PC-3 (cell line): ENCODE results near the gene ART4. TPM values are rescaled to one million over a fixed set of nuclear protein-coding genes. Genes with fewer than 3 reads are reported as not detected.
A peak's percentile ranks its signal among the peaks of the same experiment; 100 is the strongest.

Experiments used
- ATAC-seq: fragments of 200-7000 bp; cut with Tn5 transposase; 2 replicates; pipeline ENCODE4 v1.9.1; 2020; ENCODE audit warnings: mild to moderate bottlenecking, moderate library complexity
- BruUV-seq: library from RNA; stranded (reverse); fragments of 400-500 nt; replicated peaks from 2 replicates; lab custom pipeline; 2021; lab: Mats Ljungman, UMichigan
- CTCF ChIA-PET: fragments of 300-600 bp; sonication (Branson Sonifier 250); formaldehyde crosslinking; loops from one replicate; lab custom pipeline; 2022; ENCODE audit warnings: antibody characterized with exemption; lab: Charles Lee
- POLR2A ChIA-PET: fragments of 300-600 bp; sonication (Branson Sonifier 250); formaldehyde crosslinking; loops from one replicate; lab custom pipeline; 2022; ENCODE audit warnings: antibody characterized with exemption; ENCODE audit not compliant: unreplicated experiment; lab: Charles Lee
- DNase-seq: peaks from one replicate; pipeline ENCODE4 v3.0.0-alpha.2; 2015
- H2AFZ ChIP-seq: fragments of 300-600 bp; sonication (generic); 2 replicates; pipeline ENCODE4 v1.6.0; 2016; ENCODE audit warnings: antibody characterized with exemption, low read length
- H3F3A ChIP-seq: fragments of 300-600 bp; sonication (generic); one replicate; pipeline ENCODE4 v1.6.0; 2017; ENCODE audit warnings: antibody characterized with exemption, low read length, control low read depth, mild to moderate bottlenecking; ENCODE audit not compliant: unreplicated experiment
- H3K27ac ChIP-seq: fragments of 300-600 bp; sonication (generic); 2 replicates; pipeline ENCODE4 v1.5.1; 2016; ENCODE audit warnings: mild to moderate bottlenecking, low read length
- H3K27me3 ChIP-seq: fragments of 300-600 bp; sonication (generic); 2 replicates; pipeline ENCODE4 v1.6.1; 2016; ENCODE audit warnings: low read length, mixed read lengths
- H3K36me3 ChIP-seq: fragments of 300-600 bp; sonication (generic); 2 replicates; pipeline ENCODE4 v1.6.1; 2016; ENCODE audit warnings: low read depth, mixed run types, low read length, mixed read lengths
- H3K4me1 ChIP-seq: fragments of 300-600 bp; sonication (generic); 2 replicates; pipeline ENCODE4 v1.5.1; 2016; ENCODE audit warnings: low read length; ENCODE audit not compliant: insufficient read depth
- H3K4me2 ChIP-seq: fragments of 300-600 bp; sonication (generic); 2 replicates; pipeline ENCODE4 v1.6.0; 2016; ENCODE audit warnings: low read length
- H3K4me3 ChIP-seq: fragments of 300-600 bp; sonication (generic); 2 replicates; pipeline ENCODE4 v1.5.1; 2016; ENCODE audit warnings: mild to moderate bottlenecking, low read length, mixed read lengths
- H3K79me2 ChIP-seq: fragments of 300-600 bp; sonication (generic); 2 replicates; pipeline ENCODE4 v1.6.1; 2017; ENCODE audit warnings: low read length, mixed read lengths
- H3K9ac ChIP-seq: fragments of 300-600 bp; sonication (generic); 2 replicates; pipeline ENCODE4 v1.6.0; 2016; ENCODE audit warnings: mild to moderate bottlenecking, low read length
- H3K9me2 ChIP-seq: fragments of 300-600 bp; sonication (generic); replicated peaks from 2 replicates; pipeline ENCODE4 v1.6.1; 2016; ENCODE audit warnings: mixed run types, low read length, mixed read lengths
- H3K9me3 ChIP-seq: fragments of 300-600 bp; sonication (generic); 2 replicates; pipeline ENCODE4 v1.6.1; 2016; ENCODE audit warnings: low read length, mixed read lengths
- H4K20me1 ChIP-seq: fragments of 300-600 bp; sonication (generic); 2 replicates; pipeline ENCODE4 v1.6.1; 2016; ENCODE audit warnings: low read length, mixed read lengths
- EZH2 ChIP-seq: fragments of 300-600 bp; sonication (generic); IDR thresholded peaks from one replicate; pipeline ENCODE4 v1.6.1; 2017; ENCODE audit warnings: antibody characterized with exemption, mild to moderate bottlenecking, low read length; ENCODE audit not compliant: unreplicated experiment
- EZH2phosphoT487 ChIP-seq: fragments of 300-600 bp; sonication (generic); IDR thresholded peaks from 2 replicates; pipeline ENCODE4 v1.6.1; 2018; ENCODE audit warnings: mild to moderate bottlenecking, antibody characterized with exemption, low read length, borderline replicate concordance
- intact Hi-C: fragments of 100-400 bp; cut with micrococcal nuclease; formaldehyde crosslinking; loops from 2 replicates; pipeline ENCODE4 v1.9.0; 2023
- total RNA-seq: library from RNA; depleted of rRNA; stranded (reverse); fragments of >200 nt; gene quantifications from 2 replicates; pipeline ENCODE4 v1.2.3, GENCODE V29; 2014
- TF ChIP-seq, protein P1 (sequence below): fragments of 300-600 bp; sonication (generic); conservative IDR thresholded peaks from 2 replicates; pipeline ENCODE4 v1.5.1; 2017; ENCODE audit warnings: antibody characterized with exemption, low read depth, mild to moderate bottlenecking, low read length

ART4 gene
- total RNA-seq, 1 experiment from 2014 or later: not detected

GRCh38 chr12:14874882-14875281 lies 31.6 kb upstream of the ART4 start:
- H3K36me3 ChIP-seq: no peaks in the 10 kb centered on the region
- H3K4me2 ChIP-seq: no peak overlapping the region
- no peaks in the 10 kb centered on the region for H3K9me3 ChIP-seq
- TF ChIP-seq EZH2phosphoT487: no peak
- TF ChIP-seq, protein P1, sequence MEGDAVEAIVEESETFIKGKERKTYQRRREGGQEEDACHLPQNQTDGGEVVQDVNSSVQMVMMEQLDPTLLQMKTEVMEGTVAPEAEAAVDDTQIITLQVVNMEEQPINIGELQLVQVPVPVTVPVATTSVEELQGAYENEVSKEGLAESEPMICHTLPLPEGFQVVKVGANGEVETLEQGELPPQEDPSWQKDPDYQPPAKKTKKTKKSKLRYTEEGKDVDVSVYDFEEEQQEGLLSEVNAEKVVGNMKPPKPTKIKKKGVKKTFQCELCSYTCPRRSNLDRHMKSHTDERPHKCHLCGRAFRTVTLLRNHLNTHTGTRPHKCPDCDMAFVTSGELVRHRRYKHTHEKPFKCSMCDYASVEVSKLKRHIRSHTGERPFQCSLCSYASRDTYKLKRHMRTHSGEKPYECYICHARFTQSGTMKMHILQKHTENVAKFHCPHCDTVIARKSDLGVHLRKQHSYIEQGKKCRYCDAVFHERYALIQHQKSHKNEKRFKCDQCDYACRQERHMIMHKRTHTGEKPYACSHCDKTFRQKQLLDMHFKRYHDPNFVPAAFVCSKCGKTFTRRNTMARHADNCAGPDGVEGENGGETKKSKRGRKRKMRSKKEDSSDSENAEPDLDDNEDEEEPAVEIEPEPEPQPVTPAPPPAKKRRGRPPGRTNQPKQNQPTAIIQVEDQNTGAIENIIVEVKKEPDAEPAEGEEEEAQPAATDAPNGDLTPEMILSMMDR: no peak
- no peak for TF ChIP-seq EZH2
- no peak overlapping the region for H3K4me3 ChIP-seq
- H4K20me1 ChIP-seq: no peaks in the 10 kb centered on the region
- ATAC-seq (no peak), DNase-seq (peak; percentile 23)
- no peaks in the 10 kb centered on the region for H3K79me2 ChIP-seq
- H3K27me3 ChIP-seq: no peaks in the 10 kb centered on the region
- H3K9ac ChIP-seq: no peak overlapping the region
- BruUV-seq: no TSS peak
- no peaks in the 10 kb centered on the region for H3K9me2 ChIP-seq
- no peaks in the 10 kb centered on the region for H3K4me1 ChIP-seq
- CTCF ChIA-PET: no interaction called here
- H3F3A ChIP-seq: no peaks in the 10 kb centered on the region
- POLR2A ChIA-PET: no interaction called here
- intact Hi-C loops: no loop called here
- H3K27ac ChIP-seq: no peak overlapping the region
- no peak overlapping the region for H2AFZ ChIP-seq

DNA sequence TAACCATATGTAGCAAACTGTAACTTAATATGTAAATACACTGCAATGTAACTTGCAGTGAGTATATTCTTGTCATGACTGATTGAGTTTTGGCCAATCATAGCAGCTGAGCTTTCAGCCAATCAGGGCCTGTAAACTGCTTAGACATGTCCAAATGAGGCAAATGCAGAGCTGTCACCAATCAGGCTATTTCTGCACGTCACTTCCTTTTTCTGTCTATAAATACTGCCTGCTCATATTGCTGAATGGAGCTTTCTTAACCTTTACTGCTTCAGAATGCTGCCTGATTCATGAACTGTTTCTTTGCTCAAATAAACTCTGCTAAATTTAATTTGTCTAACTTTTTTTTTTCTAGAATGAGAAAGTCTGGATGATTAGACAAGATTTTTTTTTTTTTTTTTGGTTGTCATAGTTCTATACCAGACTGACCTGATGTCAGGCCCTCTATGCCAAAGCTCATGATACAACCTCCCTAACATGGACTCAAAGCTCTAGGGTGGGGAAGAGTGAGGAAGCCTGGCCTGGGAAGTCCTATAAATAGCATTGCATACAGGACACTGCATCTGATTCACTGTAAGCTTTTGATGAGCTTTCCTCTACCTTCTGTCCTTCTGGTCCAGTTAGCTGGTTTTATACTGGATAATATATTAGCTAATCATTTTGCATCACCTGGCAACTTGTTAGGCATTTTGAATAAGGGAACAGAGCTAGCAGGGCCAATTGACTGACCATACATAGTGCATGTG lies 30.3 kb upstream of the ART4 start:
- intact Hi-C loops: no loop called here
- no TSS peak for BruUV-seq
- H3K4me3 ChIP-seq: no peak overlapping the region
- H3K4me1 ChIP-seq: peaks cover 9% of the 10 kb centered on the region; the same call in 1 of the 2 replicates
- no peaks in the 10 kb centered on the region for H3K9me2 ChIP-seq
- TF ChIP-seq, protein P1: no peak
- no peak for TF ChIP-seq EZH2phosphoT487
- TF ChIP-seq EZH2: no peak
- H3K27me3 ChIP-seq: no peaks in the 10 kb centered on the region
- POLR2A ChIA-PET: interaction anchor here (0.5 kb wide), 1 partner anchor 22 kb away, joined by 4 read pairs; no protein-coding TSS in a partner anchor
- H3K36me3 ChIP-seq: no peaks in the 10 kb centered on the region
- no peak overlapping the region for H2AFZ ChIP-seq
- no peak overlapping the region for H3K9ac ChIP-seq
- CTCF ChIA-PET: no interaction called here
- ATAC-seq (no peak), DNase-seq (no peak)
- no peak overlapping the region for H3K4me2 ChIP-seq
- H3K27ac ChIP-seq: no peak overlapping the region
- H3F3A ChIP-seq: no peaks in the 10 kb centered on the region
- H4K20me1 ChIP-seq: no peaks in the 10 kb centered on the region
- no peaks in the 10 kb centered on the region for H3K79me2 ChIP-seq
- H3K9me3 ChIP-seq: no peaks in the 10 kb centered on the region

- intact Hi-C loops: no loop called here
- H3K79me2 ChIP-seq: no peaks in the 10 kb centered on the region
- H3K36me3 ChIP-seq: no peaks in the 10 kb centered on the region
- no peak overlapping the region for H3K27ac ChIP-seq
- no peak overlapping the region for H3K4me2 ChIP-seq
- ChIA-PET CTCF (no interaction called here), POLR2A (no interaction called here)
- no peaks in the 10 kb centered on the region for H3F3A ChIP-seq
- H3K4me1 ChIP-seq: peaks cover 11% of the 10 kb centered on the region; the same call in 1 of the 2 replicates
- H4K20me1 ChIP-seq: no peaks in the 10 kb centered on the region
- ATAC-seq: no peak
- no peak for DNase-seq
- H3K27me3 ChIP-seq: no peaks in the 10 kb centered on the region
- no peaks in the 10 kb centered on the region for H3K9me2 ChIP-seq
- H3K9ac ChIP-seq: no peak overlapping the region
- H3K9me3 ChIP-seq: no peaks in the 10 kb centered on the region
- no peak overlapping the region for H3K4me3 ChIP-seq
- no TSS peak for BruUV-seq
- no peak overlapping the region for H2AFZ ChIP-seq
- TF ChIP-seq EZH2phosphoT487: no peak
- no peak for TF ChIP-seq EZH2
- TF ChIP-seq, protein P1: no peak
Observed at GRCh38 chr12:14871886-14872285, 28.6 kb upstream of the ART4 start.
